NK-92 (cell line): ENCODE measurements around the gene BICD2.

Experiments used
- DNase-seq: peaks from one replicate; lab custom pipeline; 2025; ENCODE audit not compliant: unreplicated experiment; lab: John Stamatoyannopoulos, UW

The BICD2 gene

DNA sequence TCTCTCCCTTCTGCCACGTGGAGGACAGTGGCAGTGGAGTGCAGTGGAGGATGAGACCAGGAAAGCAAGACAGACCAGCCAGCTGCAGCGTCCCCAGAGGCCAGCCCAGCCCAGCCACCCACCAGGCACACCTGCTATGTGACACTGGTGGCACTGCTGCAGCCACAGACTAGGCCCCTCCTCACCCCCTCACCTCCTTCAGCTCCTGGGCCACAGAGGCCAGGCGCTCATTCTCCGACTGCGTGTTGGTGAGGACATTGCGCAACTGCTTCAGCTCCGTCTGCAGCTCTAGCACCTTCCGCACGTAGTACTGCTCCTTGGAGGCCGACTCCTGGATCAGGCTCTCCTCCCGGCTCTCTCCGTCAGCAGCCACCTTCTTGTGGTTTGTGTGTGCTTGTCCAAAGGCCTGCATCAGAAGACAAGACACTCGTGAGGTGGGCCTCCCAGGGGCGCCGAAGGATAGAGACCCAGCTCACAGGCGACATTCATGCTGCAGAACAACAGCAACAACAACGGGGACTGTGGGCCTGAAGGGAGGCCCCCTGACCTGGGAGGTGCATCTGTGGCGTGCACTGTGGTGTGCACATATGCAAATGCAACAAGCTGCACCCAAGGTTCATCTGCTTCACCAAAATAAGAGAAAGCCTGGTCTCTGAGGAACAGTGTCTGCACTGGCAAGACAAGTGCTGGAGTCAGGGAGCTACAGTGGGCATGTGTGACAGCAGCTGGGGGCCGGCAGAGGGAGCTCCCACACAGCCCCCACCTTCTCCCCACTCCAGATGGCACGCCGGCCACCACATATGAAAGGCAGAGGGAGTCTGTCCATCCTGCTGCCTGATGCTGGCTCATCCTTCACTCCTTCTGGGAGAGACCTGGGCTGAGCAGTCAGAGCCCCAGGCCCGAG is 35.5 kb downstream of the BICD2 start:
- DNase-seq = no peak

DNA sequence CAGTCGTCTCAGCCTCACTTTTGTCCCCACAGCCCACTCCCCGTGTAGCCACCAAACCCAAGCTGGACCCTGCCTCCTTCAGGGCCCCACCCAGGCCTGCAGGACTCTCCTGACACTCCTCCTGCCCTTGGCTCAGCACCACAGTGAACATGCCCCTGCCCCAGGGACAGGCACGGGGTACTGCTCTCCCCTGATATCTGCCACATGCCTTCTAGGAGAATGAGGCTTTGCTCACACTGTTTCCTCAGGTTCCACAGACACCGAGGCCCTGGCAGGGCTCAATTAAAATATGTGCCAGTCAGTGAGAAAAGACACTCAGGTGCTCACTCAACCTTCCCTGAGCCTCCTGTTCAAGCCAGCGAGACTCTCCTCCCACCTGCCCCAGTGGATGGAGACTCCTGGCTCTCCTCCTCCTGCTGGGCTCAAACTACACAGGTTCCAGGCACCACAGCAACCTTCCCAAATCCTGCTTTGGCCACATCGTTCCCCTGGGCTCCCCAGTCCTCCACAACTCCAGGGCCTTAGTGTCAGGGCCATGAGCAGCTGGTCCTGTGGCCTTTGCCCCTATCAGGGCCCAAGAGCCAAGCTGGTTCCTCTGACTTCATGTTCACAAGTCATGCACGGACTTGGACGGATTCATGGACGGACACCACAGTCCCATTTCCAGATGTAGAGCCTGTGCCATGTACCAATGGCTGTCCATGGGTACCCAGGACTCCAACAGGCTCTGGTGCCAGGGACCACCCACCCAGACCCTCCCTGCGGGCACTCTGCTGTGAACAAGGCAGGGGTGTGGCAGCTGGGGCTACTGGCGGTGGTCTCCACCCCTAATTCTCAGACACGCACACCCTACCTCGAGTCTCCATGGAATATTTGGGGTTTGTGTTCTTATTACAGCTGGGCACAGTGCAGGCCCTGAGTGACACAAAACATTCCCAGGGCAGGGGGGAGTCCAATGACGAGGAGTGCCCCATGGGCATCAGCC is 36.6 kb downstream of the BICD2 start:
- no peak for DNase-seq

DNA sequence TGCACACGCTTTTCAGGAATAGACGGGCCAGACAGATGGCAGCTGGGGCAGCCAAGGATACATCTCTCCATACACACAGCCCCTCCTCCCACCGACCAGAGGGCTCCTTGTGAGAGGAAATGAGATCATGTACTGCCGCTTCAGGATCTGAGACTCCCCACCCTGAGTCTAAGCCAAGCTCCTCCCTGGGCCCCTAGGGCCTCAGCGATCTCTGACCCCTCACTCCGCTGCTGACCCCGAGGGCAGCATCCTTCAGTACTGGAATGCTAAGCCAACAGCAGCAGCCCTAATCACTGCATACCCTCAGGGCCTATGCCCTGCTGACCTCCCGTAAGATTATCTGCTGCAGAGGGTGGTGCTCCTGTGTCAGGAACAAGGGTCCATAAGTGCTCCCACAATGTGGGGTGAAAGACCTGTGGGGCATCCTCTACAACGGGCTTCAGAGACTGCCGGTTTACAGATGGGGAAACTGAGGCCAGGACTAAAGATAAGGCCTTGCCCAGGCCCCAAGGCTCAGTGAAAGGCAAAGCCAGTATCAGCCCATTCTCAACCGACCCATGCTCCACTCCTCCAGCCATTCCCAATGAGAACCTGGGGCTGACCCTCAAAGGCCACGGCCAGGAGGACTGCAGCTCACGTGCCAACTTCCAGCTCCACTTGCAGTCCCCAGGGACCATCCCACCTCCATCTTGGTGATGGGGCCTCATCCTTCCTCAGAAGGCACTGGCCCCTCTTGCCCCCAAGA is 37.5 kb downstream of the BICD2 start:
- DNase-seq = no peak

DNA sequence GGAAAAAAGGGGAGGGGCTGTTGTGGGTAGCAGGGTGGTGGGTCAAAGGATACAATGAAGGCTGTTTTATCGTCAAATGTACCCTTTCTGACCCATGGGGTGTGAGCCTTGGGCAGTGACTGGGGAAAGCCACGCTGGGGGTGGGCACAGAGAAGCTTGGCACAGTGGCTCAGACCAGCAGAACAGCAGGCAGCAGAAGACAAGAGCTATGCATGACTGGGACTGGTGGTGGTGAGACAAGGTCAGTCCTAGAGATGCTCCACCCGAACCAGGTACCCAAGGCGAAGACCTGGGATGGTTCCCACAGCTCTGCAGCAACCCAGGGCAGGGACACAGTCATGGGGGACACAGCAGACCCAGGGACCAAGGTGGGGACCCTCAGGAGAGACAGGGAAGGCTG is 38.3 kb downstream of the BICD2 start:
- DNase-seq = no peak

DNA sequence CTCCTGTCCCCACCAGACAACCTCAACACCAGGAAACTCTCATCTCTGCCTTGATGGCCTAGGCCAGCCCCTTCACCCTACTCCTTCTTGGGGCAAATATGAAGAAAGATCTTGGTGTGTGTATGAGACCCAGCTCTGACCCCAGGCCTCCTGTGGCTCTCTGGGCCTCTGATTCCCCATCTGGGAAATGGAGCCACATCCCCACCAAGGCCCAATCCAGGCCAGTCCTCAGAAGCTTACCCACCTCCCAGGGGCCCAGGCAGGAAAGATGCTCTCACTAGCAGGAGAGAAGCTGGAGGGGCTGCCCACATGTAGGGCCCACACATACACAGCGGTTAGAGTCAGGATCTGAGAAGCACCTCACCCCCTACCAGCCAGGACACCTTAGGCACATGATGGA is 38.9 kb downstream of the BICD2 start:
- DNase-seq = no peak

DNA sequence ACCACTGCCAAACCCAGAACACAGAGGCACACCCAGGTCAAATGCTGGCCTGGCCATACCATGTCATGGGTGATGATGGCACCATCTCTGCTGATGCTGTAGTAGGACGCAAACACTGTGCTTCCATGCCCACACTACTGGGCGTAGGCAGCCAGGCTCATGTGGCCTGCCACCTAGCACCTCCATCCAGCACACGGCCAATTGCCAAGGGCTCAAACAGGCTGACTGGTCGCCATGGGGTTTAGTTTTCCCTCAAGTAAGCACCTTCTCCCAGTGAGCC is 39.4 kb downstream of the BICD2 start:
- no peak for DNase-seq

DNA sequence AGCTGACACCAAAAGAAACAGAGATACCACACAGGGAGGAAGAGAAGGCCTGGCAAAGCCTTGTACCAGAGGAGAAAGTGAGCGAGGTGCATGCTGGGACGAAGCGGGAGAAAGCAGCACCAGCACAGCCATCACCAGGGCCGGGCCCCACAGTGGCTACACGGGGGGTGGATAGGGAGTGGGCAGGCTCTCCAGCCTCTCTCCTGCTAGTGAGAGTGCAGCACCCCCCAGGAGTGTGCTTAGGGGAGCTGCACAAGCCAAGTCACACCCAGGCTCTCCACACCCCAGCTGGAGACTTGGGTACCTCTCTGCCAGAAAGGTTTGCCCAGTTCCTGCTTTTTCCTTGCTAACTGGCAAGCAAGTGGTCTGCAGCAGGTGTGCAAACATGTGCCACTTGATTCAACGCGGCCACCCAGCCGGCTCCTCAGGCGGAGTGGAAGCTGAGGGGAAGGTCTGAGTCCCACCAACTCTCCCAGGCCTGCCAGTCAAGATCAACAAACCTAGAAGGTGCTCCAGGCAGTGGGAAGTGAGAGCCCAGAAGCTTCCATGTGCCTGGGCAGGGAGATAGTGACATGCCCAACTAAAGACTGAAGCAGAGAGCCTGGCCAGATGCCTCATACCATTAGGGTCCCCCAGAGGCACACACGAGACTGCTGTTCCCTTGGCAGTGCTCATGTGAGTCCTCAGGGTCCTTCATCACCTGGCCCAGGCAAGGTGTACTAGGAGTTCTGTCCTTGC is 39.9 kb downstream of the BICD2 start:
- no peak for DNase-seq

DNA sequence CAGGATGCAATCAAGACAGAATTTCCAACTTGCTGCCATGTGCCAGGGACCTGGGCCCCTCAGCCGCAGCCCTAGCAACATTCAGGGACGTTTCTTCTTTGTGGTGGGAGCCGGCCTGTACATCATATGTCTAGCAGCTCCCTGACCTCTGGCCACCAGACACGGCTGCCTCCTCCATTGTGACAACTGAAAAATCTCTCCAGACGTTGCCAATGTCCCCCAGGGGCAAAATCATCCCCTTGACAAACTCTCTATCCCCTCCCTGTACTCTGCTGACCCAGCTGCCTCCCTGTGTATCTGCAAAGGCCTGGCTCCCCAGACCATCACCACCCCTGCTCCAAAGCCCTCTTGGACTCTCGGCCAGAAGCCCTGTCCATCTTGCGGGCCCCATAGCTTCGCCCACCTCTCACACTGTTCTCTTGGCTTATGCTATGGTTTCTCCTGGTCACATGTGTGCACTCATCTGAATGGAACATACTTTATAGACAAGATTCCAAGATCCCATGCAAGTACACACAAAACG is 40.8 kb downstream of the BICD2 start:
- DNase-seq = no peak

DNA sequence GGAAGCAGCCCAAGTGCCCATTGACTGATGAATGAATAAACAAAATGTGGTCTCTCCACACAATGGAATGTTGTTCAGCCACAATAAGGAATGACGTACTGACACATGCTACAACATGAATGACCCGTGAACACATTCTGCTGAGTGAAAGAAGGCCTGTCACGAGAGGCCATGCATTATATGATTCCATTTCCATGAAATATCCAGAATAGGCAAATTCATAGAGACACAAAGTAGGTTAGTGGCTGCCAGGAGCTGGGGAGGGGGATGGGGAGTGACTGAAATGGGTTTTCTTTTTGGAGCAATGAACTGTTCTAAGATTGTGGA is 41.4 kb downstream of the BICD2 start:
- no peak for DNase-seq

DNA sequence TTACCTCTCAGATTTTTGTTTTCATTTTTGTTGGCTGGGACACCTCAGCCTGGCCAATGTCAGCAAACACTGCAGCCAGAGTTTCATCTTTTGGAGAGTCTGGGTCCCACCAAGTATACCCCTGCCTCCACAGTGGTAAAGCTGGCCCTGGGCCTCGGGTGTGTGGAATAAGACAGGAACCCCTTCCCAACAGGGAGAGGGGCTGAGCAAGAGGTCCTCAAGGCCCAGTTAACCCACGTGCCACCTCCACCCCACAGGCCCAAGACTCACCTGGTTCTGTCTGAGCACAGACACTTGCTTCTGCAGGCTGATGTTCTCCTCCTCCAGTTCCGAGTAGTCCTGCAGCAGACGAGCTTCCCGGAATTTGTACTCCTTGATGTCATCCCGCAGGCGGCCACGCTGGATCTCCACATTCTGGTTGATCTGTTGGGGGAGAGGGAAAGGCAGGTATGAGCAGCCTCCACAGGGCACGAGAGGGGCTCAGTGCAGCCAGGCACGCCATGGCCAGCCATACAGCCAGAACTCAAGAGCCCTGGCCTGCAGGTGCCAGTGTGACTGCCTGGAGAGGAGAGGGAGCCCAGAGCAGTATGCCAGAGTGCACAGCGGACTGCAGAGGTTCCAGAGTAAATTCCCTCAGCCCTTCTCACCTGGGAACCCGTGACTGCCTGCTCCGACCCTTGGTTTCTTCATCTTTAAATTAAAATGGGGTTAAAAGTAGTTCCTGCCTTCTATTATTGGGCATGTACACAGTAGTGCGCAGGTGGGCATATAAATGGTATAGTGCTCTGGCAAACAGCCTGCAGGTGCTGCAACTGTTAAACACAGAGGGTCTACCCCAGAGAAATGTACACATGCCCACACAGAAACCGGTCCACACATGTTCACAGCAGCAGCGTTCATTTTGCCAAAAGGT is 42.0 kb downstream of the BICD2 start:
- no peak for DNase-seq

DNA sequence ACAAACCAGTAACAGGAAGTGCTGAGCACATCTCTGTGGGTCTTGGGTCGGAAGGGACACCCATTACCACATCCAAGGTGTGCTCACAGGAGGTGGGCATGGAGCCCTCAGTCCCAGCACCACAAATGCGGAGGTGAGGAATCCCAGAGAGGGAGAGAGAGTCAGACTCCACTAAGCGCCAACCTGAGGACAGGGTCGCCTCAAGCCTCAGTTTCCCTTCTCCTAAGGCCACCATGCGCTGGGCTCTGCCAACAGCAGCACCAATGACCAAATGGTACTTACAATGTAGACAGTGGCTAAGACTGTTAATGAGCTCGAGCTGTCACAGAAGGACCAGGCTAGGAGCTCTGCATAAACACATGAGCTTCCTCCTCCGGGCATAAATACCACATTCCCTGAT is 43.1 kb downstream of the BICD2 start:
- DNase-seq = no peak

DNA sequence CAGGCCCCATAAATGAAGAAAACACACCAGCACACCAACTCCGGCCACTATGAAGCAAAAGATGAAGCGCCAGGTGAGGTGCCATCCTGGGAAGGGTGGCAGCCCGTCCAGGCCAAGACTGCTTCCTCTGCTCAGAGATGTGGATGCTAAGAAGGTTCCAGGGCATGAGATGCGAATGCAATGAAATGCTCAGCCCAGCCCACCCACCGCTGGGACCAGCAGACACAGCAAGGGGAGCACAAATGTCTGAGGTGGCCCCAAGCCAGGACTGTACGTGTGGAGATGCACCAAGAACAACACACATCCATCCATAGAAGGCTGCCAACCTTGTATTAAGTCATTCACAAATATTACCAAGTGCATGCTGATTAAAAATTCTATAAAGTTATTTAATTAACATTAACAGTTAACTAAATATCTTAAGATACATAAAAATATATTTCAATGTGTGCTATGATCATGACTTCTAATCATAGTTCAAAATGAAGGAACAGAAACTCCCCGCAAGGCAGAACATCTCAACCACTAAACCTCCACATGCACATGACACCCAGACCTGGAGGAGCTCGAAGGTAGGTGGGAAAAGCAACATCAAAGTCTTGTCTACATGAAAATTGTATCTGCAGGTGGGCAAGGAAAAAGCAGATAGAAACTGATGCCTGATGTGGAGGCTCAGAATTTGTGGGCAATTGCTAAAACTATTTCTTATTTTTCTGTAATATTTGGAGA is 43.7 kb downstream of the BICD2 start:
- DNase-seq = no peak

DNA sequence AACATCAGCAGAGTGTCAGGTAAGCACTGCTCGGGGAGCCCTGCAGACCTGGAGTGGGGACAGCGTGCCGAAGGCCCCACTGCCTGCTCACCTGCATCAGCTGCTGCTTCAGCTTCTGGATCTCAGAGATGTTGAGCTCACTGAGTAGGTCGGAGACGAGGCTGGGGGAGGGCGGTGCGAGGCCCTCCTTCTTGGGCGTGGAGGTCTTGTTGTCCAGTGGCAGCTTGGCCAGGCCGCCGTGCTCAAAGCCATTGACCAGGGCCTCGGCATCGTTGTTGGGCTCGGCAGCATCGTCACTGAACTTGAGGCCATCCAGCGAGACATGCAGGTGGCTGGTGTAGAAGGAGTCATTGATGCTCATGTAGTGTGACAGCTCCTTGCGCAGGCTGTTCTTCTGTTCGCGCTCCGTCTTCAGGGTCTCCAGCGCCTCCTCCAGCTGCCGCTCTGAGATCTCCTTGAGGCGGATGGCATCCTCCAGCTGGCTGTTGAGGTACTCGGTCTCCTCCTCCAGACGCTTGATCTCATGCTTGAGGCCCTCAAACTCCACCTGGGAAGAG is 44.3 kb downstream of the BICD2 start:
- no peak for DNase-seq

DNA sequence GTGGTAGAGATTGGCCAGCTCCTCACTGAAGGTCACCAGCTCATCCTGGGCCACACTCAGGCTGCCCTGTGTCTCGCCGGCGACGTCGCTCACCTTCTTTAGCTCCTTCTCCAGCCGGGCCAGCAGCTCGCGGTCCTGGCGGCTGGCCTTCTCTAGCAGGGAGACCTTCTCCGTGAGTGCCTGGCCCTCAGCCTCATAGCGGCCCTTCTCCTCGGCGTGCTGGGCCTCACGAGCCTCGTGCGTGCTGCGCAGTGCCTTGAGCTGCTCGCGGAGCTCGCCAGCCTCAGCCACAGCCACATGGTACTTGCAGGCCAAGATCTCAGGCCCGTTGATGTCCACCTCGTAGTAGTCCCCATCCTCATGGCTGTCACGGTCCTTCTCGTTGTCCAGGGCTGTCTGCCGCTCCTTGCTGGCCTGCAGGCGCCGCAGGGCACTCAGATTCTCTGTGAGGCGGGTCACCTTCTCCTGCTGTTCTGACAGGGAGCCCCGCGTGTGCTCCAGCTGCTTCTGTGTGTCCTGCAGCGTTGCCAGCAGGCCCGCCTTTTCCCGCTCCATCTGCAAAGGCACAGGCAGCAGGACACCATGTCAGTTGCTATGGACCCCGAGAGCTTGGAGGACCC is 45.5 kb downstream of the BICD2 start:
- DNase-seq = no peak

DNA sequence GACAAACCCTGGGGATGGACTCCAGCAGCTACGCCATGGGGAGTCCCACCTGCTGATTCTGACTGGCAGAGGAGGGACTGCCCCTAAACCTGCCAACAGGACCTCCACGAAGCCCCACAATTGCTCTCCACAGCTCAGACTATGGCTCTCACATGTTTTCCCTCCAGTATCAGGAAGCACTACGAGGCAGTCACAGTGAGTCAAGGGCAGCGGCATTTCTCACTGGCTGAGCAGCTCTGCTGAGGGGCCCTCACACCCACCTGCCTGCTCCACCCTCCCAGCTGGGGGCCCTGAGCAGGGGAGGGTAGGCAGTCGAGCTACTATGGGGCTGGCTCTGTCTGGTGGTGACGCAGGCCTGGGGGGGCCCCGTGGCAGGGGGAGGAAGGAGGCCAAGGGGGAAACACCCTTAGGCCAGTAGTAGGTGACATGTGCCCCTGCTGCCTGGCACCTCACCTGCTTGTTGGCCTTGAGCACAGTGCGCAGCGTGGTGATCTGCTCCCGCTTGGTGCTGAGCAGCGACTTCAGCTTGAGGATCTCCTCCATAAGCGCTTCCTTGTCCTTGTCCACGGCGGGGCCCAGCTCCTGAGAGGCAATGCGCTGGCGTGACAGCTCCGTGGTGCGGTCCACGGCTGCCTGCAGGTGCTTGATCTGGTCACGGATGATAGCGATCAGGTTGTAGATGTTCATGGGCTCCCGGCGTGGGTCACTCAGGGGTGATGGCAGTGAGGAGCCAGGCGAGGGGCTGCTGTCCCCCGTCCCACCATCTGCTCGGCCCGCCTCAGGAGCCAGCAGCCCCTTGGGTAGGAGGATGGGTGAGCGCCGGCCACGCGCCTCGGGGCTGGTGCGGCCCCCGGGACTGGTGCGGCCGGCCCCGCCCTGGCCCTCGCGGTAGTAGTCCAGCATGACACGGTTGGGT is 46.3 kb downstream of the BICD2 start:
- no peak for DNase-seq

DNA sequence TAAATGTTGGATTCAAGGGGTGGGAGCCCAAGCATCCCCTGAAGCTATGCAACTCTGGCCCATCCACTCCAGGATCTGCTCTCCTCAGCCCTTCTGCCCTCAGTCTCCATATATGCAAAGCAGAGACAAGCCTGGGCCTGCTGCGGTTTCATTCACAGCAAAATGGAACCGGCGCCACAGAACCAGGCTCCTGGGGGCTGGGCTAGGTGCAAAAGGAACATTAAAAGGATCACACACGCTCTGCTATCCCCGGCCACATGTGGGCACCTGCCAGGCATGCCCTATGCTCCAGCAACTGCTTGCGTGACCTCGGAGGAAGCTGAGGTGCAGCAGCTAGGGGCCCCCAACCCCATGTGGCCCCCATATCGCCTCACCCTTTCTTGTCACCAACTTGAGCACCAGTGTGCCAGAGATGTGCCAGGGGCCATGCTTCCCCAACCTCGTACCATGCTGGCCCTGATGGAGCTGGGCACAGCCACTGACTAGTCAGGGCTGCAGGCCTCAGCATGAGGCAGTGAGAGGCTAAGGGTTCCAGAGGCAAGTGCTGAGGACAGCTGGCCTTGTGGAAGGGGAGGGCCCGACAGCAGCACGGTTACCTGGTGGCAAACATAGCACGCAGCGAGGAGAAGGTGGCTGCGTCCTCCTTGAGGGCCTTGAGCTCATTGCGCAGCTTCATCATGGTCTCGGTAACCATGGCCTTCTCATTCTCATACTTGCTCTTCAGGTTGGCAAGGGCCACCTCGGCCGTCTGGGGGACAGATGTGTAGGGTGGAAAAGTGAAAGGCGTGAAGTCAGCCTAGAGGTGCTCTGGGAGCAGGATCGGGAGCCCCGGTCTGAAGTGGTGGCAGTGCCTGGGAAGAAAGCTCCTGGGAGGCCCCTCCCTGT is 47.2 kb downstream of the BICD2 start:
- no peak for DNase-seq
